Measurements from ENCODE around the gene GFOD2.

GFOD2 gene

GRCh38 chr16:67733734-67734470 lies 14.8 kb upstream of the GFOD2 start:
- TF ChIP-seq, protein P1, sequence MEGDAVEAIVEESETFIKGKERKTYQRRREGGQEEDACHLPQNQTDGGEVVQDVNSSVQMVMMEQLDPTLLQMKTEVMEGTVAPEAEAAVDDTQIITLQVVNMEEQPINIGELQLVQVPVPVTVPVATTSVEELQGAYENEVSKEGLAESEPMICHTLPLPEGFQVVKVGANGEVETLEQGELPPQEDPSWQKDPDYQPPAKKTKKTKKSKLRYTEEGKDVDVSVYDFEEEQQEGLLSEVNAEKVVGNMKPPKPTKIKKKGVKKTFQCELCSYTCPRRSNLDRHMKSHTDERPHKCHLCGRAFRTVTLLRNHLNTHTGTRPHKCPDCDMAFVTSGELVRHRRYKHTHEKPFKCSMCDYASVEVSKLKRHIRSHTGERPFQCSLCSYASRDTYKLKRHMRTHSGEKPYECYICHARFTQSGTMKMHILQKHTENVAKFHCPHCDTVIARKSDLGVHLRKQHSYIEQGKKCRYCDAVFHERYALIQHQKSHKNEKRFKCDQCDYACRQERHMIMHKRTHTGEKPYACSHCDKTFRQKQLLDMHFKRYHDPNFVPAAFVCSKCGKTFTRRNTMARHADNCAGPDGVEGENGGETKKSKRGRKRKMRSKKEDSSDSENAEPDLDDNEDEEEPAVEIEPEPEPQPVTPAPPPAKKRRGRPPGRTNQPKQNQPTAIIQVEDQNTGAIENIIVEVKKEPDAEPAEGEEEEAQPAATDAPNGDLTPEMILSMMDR (IDR thresholded peaks at IDR 0.05; ENCODE audit: low read length, missing control alignments) = no peak
- no peak for DNase-seq (ENCODE audit: low read depth)

DNA sequence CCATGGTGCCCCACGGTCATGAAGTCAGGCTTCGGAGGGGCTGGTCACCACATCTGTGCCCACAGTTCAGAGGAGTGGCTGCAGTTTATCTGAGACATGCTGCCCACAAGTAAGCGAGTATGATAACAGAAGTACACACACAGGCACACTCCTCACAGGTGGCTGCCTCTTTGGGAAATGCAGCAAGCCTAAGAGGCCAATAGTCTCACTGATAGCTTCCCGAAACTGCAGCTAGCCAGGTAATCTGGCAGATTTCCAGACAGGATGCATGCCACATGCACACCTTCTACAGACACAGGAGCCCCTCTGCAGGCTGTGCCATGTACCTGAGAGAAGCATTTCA lies 12.6 kb upstream of the GFOD2 start:
- TF ChIP-seq, protein P1 (IDR thresholded peaks at IDR 0.05; ENCODE audit: low read length, missing control alignments) = no peak
- no peak for DNase-seq (ENCODE audit: low read depth)
- H3K4me3 ChIP-seq (replicated peaks; ENCODE audit: low read depth, low read length) = no peak overlapping the region

More at GRCh38 chr16:67733734-67734470, 14.8 kb upstream of the GFOD2 start:
- no peak overlapping the region for H3K4me3 ChIP-seq (replicated peaks; ENCODE audit: low read depth, low read length)

DNA sequence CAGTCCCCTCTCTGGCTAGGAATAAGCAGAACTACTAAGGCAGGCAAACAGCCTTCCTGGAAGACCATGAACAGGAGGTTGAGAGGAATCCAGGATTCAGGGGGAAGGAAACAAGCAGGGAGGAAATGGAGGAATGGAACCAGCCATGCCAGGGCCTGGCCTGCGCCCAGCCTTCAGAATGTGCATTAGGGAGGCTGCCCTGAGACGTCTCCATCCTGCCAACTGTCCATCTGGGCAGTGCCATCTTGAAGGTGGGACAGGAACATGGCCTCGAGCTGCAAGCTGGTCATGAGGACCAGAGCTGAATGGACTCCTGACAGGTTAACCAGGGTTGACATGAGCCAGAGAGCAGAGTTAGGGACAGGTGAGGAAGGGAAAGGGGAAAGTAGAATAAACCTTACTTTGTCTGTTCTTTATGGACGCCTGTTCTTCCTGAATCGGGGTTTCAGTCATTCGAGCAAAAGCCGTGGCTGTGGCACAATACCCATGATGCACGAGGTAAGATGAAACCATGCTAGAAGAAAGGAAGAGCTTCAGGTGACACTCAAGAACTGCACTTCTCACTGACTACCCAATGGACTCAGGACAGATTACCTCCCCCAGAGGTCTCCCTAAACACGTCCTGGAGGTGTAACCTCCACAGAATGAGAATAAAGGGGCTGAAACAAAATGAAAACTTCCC lies 12.1 kb upstream of the GFOD2 start:
- TF ChIP-seq, protein P1 (IDR thresholded peaks at IDR 0.05; ENCODE audit: low read length, missing control alignments) = no peak
- H3K4me3 ChIP-seq (replicated peaks; ENCODE audit: low read depth, low read length) = no peak overlapping the region
- DNase-seq (ENCODE audit: low read depth) = no peak

DNA sequence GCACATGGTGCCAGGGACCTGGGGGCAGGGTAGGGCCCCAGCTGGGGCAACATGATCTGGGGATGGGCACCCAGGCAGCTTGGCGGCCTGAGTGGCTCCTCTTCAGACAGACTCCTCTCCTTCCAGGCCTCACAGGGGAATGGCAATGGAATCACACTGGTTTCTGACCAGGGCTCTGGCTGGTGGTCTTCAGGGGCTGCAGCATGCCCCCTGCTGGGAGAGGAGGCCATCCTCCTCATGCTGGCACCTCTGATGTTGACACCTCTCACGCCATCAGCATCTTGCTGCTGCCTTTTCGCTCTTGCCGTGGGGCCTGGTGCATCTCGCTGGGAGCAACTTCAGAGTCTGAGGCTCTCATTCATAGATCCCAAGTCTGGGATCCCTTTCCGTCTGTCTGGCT lies 11.2 kb upstream of the GFOD2 start:
- no peak for DNase-seq (ENCODE audit: low read depth)
- TF ChIP-seq, protein P1 (IDR thresholded peaks at IDR 0.05; ENCODE audit: low read length, missing control alignments) = no peak
- no peak overlapping the region for H3K4me3 ChIP-seq (replicated peaks; ENCODE audit: low read depth, low read length)

DNA sequence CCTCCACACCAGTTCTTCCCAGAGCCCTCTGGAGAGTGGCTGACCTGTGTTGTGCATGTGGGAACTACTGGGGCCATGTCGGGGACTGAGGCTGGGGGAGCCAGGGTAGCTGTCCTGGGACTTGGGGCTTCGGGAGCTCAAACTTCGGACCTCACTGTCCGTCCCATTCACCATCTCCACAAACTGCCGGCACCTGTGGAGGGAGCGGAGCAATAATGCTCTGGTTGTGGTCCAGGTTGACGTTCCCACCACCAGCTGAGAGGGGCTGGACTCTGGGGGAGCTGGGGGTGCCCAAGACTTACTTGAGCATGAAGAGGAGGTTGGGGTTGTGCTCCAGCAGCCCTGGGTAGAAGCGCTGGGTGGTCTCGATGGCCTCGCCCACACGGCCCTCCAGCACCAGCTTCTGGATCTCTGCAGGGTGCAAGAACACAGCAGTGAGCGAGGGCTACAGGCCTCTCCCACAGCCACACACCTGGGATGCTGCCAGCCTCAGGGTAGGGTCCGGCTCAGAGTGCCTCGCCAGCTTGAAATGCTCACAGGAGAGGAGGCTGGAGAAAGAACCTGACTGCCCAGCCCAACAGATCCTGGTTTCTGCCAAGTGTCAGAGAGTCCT lies 10.6 kb upstream of the GFOD2 start:
- no peak for DNase-seq (ENCODE audit: low read depth)
- H3K4me3 ChIP-seq (replicated peaks; ENCODE audit: low read depth, low read length) = no peak overlapping the region
- TF ChIP-seq, protein P1 (IDR thresholded peaks at IDR 0.05; ENCODE audit: low read length, missing control alignments) = no peak

DNA sequence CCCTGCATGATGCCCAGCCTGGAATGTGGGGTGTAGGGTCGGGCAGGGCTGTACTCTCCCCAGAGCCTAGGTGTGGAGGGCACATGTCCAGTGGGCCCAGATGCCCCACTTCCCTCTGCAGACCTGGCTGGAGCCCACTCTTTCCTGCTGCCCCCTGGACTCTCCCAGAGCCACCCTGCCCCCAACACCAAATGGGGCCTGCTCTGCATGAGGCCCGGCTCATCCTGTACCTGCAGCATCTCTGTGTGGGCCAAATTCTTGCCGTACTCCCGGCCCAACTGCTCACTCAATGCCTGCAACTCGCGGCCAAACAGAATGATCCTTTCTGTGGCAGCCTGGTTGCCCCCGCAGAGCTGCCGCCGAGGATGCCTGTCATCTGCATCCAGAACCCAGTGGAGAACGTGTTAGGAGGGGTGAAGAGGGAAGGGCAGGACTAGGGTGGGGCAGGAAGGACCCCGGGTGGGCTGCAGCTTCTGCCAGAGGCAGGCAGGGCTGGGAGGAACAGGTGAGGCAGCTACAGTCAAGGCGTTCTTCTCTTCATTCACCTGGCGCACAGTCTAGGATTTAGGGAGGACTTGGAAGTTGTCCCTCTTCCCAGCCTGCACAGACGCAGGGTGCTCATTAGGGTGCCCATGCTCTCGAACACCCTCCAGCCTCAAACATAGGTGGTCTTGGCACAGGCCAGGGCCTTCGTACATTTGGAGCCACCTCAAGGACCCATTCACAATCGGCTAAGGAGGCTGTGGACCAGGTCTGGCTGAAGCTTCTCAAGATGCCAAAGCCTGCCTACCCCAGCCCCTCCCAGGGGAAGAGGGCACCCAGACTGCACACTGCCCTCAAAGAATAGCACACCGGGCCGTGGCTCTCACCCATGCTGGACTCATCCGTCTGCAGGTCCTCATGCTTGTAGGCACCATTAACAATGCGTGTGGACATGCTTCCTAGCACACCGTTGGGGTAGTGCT lies 8.7 kb upstream of the GFOD2 start:
- H3K4me3 ChIP-seq (replicated peaks; ENCODE audit: low read depth, low read length) = no peak overlapping the region
- TF ChIP-seq, protein P1 (IDR thresholded peaks at IDR 0.05; ENCODE audit: low read length, missing control alignments) = no peak
- no peak for DNase-seq (ENCODE audit: low read depth)

Measured in fibroblast of pulmonary artery (primary cell).